ENCODE measurements around the gene GPATCH2.
"Not testable (repeated sequence)": the region's sequence is repeated elsewhere in the genome, so short reads cannot be mapped to it uniquely, and the experiment has no call there.

GPATCH2 gene

DNA sequence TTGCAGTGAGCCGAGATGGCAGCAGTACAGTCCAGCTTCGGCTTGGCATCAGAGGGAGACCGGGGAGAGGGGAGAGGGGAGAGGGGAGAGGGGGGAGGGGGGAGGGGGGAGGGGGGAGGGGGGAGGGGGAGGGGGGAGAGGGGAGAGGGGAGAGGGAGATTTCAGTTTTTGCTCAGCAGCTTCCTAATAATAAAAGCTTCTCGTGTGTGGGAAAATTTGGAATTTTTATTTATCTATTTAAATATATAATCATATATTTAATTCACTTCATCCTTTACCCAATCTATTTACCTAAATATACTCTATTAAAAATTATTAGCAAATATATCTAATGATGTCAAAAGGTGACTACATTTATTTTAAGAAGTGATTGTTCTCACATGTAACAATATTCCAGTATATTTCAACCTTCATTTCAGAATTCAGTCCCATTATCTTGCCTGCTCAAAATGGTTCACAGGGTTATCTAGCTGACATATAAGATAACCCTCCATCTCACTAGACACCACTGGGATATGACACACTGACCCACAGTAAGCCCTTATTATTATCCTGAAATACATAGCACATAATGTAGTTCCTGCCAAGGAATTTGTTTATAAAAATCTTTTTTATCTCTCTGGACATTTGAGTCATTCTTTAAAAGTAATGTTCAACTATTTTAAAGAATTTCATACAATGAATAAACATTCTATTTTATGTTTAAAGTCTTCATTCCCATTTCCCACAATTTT is 105.9 kb downstream of the GPATCH2 start:
- DNase-seq = no peak

DNA sequence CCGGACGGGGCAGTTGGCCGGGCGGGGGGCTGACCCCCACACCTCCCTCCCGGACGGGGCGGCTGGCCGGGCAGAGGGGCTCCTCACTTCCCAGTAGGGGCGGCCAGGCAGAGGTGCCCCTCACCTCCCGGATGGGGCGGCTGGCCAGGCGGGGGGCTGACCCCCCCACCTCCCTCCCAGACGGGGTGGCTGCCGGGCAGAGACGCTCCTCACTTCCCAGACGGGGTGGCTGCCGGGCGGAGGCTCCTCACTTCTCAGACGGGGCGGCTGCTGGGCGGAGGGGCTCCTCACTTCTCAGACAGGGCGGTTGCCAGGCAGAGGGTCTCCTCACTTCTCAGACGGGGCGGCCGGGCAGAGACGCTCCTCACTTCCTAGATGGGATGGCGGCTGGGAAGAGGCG is 107.0 kb downstream of the GPATCH2 start:
- not testable (repeated sequence) for DNase-seq

GRCh38 chr1:217522277-217522676 is 108.6 kb downstream of the GPATCH2 start:
- DNase-seq = no peak

DNA sequence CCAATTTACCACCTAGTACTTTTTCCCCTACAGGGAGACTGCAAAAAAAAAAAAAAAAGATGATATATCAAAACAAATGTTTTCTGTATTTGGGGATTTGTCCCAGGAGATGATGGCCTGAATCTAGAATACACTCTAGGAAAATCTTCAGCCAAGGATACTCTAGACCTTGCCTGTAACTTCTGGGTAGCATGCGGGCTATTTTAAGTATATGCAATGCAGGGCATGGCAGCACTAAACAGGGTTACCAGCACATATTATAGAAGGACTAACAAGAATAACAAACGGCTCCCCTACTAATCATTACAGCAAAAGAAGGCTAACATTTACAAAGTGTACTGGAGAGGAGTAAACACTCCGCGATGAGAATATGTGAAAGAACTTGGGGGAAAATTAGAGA is 109.6 kb downstream of the GPATCH2 start:
- no peak for DNase-seq

- DNase-seq = no peak
Measured at GRCh38 chr1:217506878-217507277, 124.0 kb downstream of the GPATCH2 start.

DNA sequence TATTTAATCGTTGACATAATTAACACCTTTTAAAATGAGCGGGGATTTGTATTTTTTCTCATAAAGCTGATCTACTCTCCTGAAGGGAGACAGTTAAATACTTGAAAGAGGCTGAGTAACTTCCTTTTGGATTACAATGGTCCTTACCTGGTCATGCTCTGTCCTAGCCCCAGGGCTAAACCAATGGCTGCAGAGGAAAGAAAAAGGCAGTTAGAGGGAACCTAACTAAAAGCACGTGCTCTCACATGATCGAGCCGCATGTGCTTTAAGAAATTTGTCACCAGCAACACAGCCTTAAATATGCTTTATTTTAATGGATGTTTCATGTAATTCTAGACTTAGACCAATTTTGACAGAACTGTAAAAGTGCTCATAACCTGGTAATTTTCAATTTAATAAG is 132.7 kb downstream of the GPATCH2 start:
- DNase-seq = no peak

GRCh38 chr1:217495249-217495648 is 135.6 kb downstream of the GPATCH2 start:
- DNase-seq = no peak

GRCh38 chr1:217494767-217495166 is 136.1 kb downstream of the GPATCH2 start:
- DNase-seq = no peak

- no peak for DNase-seq
Measured at GRCh38 chr1:217493290-217493689, 137.6 kb downstream of the GPATCH2 start.

GRCh38 chr1:217484871-217485270 is 146.0 kb downstream of the GPATCH2 start:
- no peak for DNase-seq

- peak; percentile 62 for DNase-seq
Measured at GRCh38 chr1:217482356-217483102, 148.4 kb downstream of the GPATCH2 start.

GRCh38 chr1:217478450-217478849 is 152.4 kb downstream of the GPATCH2 start:
- DNase-seq = no peak

DNA sequence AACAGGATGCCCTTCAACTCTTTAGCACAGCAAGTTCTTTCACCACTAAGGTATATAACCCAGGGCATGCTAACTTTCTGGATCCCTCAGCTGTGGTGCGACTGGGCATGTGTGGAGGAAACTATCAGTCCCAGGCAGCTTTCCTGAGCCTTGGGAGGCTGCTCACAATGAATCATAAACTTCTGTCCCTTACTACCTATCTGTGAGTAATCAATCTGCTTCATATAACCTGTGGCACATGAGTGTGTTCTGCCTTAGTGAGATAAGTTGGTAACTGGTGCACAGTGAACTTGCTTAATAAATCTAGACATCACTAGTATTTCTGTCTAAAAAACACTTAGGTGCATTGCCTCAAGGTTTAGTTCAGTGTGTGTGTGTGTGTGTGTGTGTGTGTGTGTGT is 158.0 kb downstream of the GPATCH2 start:
- no peak for DNase-seq

- DNase-seq = no peak
Measured at GRCh38 chr1:217471403-217471802, 159.5 kb downstream of the GPATCH2 start.

- no peak for DNase-seq
Measured at GRCh38 chr1:217469983-217470382, 160.9 kb downstream of the GPATCH2 start.

- no peak for DNase-seq
Measured at GRCh38 chr1:217465102-217465501, 165.8 kb downstream of the GPATCH2 start.

DNA sequence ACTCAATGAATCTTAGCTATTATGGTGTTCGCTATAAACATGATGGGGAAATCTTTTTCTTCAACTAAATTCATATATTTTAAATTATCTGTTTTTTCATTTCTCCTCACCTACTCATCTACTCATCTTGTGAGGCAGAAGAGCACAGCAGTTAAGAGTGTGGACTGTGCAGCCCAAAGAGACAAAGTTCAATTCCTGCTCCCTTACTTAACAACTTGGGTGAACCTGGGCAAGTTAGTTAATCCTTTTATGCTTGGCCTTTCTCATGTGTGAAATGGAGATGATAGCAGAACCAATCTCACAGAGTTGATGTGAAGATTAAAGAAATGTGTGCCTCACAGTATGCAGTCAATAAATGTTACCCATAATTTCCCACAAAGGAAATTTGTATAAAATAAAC is 168.2 kb downstream of the GPATCH2 start:
- no peak for DNase-seq

- DNase-seq = no peak
Measured at GRCh38 chr1:217462159-217462558, 168.7 kb downstream of the GPATCH2 start.

DNA sequence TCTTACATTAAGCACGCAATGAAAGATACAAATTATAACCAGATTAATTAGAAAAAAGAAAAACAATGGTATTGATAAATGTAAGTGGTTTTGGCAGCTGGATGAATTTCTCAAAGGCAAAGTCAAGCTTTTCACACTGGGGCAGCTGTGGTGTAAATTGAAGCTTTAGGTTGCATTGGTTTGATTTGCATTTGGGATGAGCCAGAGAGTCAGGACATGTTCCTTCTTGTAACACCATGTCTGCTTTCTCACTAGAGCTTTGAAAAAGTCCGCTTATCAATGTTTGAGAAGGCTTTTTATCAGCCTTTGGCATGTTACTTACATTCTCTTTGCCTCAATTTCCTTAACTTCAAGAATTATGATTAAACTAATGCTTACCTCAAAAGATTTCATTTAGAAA is 173.9 kb downstream of the GPATCH2 start:
- DNase-seq = no peak

- DNase-seq = no peak
Measured at GRCh38 chr1:217456261-217456660, 174.6 kb downstream of the GPATCH2 start.

DNA sequence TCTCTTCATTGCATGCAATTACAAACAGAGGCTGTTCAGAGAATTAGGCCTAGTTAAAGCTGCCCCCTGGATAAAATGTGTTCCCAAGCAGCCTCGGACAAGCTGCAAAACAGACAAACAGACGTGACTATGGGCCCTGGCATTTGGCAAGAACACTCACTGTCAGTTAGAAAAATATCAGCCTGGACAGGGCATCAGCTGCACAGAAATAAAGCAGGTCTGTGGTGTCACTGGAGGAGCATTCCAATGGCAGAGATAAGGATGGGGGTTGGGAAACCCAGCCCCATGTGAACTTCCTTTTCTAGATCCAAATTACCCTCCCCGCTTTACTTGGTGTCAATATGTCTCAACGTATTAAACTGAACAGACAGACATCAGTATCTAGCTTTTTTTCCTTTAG is 177.1 kb downstream of the GPATCH2 start:
- no peak for DNase-seq

DNA sequence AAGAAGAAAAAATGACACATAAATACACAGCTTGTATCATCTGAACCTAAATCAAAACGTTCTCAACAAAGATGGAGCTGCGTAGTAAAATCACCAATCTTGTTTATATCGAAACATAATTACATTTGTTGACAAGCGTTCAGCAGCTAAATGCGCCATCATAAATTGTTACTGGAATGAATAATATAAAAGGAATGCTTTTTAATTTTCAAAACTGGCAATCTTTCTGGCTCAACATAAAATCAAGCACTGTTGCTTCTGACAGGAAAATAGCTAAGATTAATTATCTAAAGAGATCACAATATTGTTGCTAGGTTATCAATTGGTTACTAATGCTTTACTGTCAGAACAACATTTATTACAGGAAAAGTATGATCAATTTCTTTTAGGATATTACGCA is 181.5 kb downstream of the GPATCH2 start:
- DNase-seq = no peak

DNA sequence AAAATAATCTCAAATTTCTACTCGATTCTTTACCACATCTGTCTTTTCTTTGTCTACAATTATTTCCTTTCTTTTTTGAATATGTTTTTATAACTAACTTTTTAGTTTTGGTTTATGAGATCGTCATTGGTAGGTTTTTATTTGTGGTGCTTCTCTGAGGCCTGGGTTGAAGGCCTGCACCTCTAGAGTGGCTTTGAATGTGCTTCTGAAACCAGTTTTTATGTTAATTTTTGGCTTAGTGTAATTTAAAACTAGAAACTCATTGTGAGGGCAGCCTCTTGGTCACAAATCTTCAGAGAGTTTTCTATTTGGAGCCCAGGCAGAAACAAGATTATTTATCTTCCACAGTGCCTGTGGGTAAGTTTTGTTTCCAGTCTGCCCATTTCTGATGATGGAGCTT is 187.0 kb downstream of the GPATCH2 start:
- DNase-seq = no peak

GRCh38 chr1:217437376-217437775 is 193.5 kb downstream of the GPATCH2 start:
- DNase-seq = no peak

GRCh38 chr1:217435204-217435603 is 195.7 kb downstream of the GPATCH2 start:
- DNase-seq = no peak

Data from stimulated activated CD4-positive, alpha-beta T cell treated with anti-CD3 and anti-CD28 coated beads, Interleukin-4, amount 100 ng/mL, for 24 hours (primary cell).